NCI-H2081 treated with DMSO at 0.1 percent for 48 hours (cell line): ENCODE data around the gene CD47.

Experiments used
- DNase-seq: peaks from one replicate; lab custom pipeline; 2025; lab: John Stamatoyannopoulos, UW

CD47 gene

DNA sequence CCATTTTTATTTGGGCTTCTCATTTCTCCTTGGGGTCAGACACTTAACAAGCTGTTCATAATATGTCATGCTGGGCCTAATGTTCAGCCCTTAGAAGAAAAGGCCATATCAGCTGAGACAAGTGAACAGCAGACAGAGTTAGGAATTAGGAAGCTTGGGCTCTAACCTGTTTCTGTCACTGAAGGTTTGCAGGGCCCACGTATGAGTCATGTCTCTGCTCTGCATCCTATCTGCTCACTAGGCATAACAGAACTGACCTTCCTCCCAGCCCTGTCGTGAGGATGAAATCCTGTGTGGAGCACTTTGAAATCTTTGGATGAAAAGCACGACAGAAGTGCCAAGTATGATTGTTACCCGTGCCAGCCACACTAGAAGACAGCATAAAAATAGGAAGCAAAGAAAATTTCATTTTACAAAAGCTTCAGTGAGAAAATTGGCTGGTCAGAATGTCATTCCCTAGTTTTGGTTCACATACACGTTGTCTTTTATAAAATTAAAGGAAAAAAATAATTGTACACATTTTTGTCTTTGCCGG is 26.5 kb upstream of the CD47 start:
- DNase-seq = no peak

DNA sequence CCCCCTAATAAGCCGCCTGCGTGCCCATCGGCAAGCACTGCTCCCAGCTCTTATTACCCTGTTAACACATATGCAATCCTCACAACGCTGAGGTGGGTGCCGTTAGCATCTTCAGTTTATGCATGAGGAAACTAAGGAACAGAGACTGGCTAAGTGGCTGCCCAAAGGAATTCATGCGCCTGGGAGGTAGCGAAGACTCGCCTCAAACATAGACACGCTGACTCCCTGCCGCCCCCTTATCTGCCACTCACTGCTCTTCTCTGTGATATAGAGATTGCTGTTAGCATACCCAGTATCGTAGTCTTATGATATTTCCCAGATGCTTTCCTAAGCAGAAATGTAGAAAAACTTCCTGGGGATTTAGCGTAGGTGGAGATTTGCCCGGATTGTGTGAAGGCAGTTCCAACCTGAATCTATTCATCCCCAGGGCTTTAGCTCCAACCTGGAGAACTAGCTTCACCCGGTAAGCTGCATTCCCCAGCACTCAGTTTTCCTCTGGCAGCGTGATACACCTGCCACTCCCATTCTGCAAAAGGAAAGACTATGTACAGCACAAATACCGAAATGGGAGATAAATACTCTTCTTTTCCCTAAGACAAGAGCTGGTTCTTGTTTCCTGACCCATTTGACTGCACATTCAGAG is 23.7 kb upstream of the CD47 start:
- no peak for DNase-seq

DNA sequence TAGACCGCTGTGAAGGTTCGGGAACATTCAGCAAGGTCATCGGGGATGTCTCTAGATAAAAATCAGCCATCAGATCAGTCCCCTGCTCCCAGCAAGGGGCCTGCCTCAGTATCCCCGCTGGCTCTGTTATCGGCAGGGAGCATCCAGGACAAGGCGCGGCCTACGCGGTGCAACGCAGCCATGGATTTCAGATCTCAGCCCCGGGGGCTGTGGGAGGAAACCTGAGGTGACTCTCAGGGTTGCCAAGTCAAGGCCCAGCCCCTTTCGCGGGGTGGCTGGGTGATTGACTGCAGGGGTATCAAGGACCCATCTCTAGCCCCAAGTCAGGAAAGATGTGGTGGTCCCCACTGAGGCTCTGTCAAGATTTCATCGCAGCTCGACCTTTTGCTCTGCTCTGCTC is 23.1 kb upstream of the CD47 start:
- DNase-seq = no peak

DNA sequence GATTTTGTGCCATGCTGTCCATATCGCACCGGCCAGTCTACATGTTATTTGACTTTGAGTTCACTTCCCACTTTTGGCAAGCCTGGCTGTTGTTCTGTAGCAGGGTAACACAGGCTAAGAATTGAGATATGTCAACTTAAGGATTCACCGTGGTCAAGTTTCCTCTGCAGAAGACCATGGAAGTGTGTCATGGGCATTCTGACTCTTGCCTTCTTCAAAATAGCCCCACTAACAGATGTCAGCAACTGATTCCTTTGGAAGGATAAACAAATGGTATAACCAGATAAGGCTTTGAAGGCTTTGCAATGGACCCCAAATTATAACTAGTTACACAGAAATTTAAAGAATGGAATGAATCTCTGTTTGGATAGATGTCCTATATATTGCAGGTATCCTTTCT is 20.1 kb upstream of the CD47 start:
- DNase-seq = no peak

DNA sequence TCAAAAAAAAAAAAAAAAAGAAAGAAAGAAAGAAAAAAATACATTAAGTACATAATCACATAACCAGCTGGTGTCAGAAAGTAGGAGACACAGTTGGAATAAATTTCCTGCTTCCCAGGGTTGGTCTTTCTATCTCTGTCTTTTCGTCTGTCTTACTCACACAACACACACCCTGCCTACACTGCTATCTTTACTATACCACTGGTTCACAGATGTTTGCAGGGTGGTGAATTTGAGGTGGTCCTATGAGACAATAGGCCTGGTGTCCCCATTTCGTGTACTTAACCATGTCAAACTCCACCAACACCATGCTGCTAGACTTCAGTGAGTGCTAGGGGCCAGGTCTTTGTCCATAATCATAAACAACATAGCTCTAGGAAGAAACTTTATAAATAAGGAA is 17.6 kb upstream of the CD47 start:
- no peak for DNase-seq

DNA sequence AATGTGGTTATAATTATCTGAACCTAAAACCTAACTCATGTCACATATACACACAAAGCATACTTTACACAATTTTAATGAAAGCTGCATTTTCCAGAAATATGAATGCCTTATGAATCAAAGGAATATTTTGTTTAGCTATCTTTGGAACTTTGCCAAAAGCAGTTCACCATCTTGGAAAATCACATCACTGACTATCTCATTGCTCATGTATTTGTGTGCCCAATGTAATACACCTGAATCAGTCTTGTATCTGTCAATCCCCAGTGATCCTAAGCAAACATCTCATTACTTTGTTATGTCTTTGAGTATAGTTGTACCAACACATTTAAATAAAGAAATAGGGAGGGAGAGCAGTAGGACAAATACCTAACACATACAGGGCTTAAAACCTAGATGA is 15.6 kb upstream of the CD47 start:
- no peak for DNase-seq

DNA sequence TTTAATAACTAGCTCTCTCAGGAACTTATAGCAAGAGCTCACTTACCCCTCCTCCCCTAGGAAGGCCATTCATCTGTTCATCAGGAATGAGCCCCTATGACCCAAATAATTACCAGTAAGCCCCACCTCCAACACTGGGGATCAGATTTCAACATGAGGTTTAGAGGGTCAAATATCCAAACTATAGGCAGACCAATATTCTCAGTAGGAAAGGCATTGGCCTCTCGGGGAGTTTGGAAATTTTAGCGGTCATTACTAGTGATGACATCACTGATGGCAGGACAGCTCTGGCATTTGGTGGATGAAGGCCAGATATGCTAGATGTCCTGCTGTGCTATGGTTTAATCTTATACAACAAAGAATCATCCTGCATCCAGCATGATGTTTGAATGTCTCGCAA is 15.2 kb upstream of the CD47 start:
- DNase-seq = no peak

DNA sequence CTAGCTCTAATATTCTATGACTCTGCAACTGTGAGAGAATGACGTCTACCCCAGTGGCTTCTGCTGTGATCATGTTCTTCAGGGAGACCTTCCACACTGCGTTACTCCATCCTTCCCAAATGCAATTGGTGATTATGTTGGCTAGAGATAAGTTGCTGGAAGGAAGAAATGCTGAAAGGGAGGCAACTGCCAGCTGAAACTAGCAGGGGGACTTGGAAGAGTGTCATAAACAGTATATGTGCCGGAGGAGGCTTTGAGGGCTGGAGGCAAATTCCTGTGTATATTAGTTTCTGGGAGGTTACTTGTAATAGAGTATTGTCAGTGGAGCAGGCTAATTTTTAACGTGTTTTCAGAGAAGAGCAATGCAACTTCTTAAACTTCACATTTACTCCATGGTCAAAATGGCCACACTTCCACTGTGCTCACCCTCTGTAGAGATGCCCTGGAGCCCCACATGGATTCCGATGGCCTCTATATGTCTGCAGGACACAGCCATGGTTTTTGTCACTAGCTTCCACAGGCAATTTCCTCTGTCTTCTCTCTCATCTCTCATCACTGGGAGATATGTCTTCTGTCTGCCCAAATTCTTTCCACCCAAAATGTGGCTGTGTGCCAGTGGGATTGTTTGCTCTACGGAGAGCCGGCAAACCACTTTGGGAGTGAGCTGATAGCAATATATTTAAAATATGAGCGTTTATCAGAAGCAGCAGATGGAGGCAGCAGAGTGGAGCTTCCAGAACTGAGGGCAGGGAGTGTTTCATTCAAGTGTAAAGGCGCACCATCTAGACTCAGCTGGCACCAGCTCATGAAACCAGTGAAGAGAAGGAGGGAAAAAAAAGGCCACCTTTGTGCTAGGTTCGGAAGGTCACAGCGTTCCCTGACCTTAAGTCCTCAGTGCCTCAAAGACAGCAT is 13.3 kb upstream of the CD47 start:
- DNase-seq = no peak

DNA sequence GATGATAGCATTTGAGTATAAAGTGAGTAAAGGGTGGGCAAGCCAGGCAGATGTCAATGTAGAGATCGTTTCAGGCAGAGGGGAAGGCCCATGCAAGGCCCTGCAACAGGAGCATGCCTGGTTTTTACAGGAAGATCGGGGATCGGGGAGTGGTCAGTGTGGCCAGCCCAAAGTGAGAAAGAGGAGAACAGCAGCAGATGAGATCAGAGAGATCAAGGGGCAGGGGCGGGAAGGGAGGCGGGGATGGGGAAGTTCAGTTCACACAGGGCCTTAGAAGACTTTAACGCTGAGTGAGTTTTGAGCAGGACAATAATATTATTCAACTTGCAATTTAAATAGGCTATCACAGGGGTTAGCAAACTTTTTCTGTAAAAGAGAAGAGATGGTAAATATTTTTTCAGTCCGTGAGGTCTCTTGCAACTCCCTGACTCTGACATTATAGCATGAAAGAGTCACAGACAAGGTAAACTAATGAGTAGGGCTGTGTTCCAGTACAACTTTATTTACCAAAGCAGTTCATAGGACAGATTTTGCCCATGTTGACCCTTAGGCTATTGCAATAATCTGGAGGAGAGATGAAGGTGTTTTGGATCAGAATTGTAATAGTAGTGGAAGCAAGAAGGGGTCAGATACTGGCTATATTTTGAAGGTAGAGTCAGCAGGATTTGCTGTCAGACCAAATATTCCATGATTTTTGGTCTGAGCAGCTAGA is 12.4 kb upstream of the CD47 start:
- no peak for DNase-seq

DNA sequence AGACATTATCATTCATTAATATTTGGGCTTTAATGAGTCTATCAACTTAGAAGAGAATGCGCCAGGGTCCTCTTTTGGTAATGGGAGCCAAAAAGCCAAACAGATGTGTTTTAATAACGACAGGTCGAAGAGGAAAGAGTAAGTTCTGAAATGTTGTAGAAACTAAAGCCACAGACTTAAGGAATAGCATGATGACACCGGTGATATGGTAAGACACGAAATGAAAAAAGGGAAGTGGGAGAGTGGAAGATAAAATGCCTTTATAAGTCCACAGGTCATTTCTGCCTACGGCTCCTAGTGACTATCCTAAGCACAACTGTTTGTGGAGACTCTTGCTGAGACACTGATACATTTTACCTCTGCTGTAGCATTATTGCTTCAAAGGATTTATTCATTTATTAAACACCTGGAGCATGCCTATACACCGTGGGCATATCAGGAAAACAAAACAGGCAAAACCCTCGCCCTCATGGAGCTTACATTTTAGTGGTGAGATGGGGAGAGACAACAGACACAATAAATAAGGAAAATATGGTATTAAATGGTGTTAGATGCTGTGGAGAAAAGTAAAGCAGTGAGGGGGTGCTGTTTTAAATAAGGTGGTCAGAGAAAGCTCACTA is 11.7 kb upstream of the CD47 start:
- DNase-seq = no peak

DNA sequence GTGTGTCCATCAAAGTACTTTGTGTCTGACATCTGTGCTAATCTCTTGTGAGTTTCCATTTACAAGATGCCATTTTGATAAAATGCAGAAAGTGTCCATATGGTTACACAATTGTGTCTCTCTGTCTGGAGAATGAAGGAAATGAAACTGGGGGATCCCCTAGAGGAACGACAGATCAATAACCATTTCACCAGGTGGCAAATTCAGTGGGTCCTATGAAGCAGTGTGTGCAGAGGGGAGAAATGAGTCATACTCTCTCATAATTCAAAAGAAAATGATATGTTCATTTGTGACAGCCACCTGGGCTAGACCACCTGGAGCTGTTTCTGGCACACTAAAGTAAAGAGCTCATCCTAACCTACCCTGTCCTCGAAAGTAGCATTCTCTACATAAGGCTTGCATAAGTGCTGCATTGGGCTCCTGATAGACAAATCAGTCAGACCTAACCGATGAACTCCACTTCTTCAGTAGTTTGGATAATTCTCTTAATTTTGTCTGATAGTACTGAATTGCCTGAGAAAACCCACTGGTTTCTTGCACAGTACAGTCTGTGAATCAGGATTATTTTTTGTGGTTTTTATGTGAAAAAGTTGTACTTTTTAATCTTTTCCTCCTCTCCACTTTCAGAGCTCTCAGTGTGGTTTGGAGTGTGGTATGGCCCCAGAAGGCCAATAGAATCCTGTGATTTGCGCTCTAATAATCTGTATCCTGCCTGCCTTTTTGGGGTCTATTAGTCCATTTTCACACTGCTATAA is 10.3 kb upstream of the CD47 start:
- peak; percentile 42 for DNase-seq

DNA sequence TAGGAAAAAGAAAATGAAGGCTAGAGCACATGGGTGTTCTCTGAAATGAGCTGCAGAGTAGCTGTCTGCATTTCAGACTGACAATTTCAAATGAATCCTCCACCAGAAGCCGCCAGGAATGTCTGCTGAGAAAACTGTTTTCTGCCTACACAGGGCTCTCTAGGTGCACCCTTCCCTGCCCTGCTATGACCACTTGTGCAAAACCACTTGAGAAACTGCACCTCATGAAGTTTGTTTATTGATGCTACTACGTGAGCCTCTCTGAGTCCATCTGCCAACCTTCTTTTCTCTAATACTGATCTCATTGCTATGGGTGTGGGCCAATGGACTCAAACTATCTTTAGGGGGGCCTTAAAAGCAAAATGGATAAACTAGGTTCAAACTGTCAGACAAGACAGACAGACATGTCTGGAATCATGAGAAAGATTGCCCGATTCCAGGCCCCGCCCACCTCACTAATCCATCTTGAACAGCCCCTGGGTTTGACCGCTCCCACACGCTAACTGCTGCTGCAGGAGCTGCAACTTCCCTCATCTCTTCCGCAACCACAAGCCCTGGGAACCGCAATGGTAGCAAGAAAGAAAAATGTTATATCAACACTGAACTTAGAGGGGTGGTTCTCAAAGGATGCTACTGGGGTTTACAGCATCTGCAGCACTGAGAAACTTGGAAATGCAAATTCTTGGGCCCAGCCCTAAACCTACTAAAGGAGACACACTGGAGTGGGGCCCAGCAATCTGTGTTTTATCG is 9.0 kb upstream of the CD47 start:
- no peak for DNase-seq

DNA sequence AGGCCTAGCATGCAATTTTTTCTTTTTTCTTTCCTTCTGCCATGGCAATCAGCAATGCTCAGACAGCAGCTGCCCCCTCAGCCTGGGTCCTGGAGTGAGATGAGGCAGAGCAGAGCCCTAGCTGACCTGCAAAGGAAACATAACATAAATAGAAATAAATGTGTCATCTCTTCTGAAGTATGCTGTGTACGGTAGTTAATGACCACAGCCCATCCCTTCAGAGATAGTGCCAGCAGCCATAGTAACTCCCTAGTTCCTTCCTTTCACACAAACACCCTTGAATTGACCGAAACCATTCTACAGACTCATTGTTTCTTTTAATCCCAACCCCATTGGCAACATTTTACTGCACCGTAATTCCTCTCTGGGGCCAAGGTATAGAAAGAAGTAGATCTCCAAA is 8.4 kb upstream of the CD47 start:
- DNase-seq = no peak

DNA sequence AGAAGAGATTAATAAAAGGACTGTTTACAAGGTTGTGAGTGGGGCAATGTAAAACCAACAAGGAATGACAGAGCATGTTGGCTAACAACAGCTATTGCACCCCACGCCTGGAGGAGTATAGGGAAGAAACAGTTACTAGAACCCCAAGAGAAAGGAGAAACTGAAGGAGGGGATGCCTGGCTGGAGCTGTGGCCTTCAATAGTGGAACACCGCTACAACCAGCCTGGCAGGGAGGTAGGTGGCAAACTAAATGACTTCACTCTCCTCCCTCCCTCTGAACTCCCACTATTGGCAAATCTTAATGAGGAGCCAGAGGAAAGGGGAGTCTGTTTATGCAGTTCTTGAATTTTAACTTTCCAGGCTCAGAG is 7.2 kb upstream of the CD47 start:
- no peak for DNase-seq

DNA sequence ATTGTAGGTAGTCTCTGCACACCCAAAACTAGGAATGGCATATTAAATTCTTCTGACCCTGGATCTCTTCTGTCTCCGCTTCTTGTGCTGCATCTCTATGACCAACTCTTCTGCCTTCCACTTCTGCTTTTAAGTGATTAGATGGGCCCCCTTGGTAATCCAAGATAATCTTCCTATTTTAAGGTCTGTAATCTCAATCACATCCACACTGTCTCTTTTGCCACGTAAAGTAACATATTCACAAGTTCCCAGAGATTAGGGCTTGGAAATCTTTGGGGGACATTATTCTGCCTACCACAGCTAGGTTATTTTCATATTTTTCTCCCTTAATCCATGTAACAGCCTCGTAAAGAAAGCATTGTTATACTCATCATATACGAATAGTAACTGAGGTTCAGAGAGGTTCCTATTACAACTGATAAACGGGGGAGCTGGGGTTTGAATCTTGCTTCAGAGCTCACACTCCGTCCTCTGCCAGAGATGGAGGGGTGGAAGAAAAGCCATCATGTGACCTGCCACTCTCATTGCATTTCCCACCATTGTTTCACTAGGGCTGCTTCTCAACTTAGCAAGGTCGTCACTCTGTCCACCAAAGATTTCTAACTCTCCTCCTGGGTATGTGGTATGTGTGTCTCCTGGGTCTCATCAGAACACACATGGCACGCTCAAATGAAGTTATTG is 6.6 kb upstream of the CD47 start:
- DNase-seq = no peak

DNA sequence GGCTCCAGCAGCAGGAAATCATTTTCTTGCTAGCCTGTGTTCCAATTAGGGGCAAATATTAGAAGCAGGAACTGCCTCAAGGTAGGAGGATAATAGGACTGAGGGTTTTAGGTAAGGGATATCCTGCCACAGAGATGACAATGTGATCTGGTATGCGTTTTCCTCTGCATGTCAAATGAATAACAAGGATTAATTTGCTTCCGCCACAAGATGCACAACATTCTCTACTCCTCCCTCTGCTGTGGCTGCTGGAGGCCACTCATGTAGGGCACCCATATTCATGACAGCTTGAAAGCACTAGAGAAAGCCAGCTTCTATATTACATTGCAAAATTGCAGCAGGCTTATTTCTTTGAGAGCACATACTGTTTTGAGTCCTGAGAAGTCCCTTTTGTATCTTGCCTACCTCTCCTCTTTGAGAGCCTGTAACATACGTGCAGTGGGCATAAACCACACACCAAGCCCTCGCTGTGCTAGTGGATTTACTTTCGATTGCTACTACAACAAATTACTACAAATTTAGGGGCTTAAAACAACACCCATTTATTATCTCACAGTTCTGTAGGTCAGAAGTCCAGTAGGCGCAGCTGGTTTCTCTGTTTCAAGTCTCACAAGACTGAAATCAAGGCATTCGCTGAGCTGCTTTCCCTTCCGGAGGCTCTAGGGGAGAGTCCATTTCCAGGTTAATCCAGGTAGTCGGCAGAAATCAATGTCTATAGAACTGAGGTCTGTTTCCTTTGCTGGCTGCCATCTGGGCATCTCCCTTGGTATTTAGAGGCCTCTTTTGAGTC is 5.9 kb upstream of the CD47 start:
- DNase-seq = no peak

DNA sequence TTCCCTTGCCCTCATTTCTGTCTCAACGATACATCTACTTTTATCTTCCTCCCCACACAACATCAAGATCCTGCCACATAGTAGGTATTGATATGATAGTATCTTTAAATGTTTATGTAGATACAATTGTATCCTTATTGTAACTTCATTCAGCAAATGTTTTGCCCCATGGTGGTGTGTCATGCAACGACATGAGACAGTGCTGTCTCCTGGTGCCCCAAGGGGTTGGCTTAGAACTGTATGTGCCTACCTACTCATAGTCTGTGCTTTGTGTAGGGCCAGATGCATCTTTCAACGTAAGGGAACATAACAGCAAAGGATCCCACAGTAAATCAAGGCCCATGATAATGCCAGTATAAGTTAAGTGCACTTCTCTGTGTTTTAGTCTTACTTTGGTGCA is 2.8 kb upstream of the CD47 start:
- no peak for DNase-seq

DNA sequence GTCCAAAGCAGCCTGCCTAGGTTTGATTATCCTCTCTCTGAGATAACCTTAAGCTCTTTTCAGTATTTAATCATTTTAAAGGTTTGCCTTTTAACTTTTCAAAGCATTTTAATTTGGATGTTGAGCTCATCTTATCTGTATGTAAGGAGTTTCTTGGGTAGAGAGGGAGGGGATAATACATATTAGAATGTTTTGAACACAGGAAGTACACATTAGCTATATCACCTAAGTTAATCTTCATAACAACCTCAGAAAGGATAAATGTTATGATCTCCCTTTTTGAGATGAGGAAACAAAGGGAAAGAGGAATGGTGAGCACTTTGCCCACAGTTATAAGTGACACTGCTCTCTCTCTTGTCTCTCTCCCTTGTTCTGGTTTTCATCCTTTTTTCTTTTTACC is 2.2 kb upstream of the CD47 start:
- DNase-seq = no peak

DNA sequence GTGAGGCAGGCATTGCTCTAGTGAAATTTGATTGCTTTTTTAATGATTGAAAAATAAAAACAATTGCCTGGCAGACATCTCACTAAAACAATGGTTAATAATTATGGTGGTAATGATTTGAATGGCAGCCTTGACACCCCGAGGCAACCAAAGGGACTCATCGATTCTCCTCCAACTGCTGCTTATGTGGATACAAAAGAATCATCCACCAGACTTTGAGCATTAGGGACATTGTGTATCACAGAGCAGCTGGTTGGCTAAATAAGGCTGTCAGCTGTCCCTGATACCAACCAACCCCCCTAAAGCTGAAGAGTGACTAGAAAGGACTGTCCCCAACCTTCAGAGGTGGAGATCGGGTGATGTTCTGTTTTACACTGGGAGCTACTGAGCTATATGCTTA is 1.7 kb upstream of the CD47 start:
- no peak for DNase-seq
